CD1c-positive myeloid dendritic cell (primary cell): Measurements from ENCODE around the gene OR4F6.
"Not testable (repeated sequence)": the region's sequence is repeated elsewhere in the genome, so short reads cannot be mapped to it uniquely, and the experiment has no call there.

Experiments used
- DNase-seq: peaks from one replicate; pipeline ENCODE4 v3.0.0-alpha.2; 2016; ENCODE audit errors: extremely low spot score

Gene OR4F6, protein sequence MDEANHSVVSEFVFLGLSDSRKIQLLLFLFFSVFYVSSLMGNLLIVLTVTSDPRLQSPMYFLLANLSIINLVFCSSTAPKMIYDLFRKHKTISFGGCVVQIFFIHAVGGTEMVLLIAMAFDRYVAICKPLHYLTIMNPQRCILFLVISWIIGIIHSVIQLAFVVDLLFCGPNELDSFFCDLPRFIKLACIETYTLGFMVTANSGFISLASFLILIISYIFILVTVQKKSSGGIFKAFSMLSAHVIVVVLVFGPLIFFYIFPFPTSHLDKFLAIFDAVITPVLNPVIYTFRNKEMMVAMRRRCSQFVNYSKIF

GRCh38 chr15:101803209-101803608, at the start of gene OR4F6:
Gene OR4F6, plus strand, starts transcription at chr15:101803509. Its CDS starts 2,211 bp downstream, at chr15:101805720.
- no peak for DNase-seq

DNA sequence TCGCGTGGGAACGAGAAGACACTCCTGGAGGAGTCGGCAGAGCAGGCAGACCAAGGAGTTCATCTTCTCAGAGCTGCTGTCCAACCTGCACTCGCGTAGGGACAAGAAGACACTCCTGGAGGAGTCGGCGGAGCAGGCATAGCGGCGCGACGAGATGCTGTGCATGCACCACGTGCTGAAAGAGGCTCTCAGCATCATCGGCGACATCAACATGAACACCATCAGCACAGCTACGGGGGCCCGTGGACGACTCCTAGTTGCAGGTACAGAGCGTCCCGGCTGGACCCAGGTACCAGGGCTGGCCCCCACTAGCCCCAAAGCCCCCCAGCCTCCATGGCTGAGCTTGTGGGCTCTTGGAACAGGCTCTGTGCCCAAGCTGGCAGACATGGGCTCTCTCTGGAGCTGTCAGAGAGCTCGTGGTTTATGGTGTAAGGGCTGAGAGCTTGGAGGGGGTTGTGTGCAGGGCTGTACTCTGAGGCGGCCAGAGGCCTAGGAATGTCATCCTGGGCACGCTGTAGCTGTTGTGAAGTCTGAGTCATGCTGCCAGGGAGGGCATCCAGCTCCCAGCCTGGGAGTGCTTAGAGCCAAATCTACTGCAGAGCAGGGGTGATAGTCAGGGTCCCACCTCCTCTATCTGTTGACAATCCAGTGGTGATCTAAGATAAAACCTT, 38.5 kb upstream of the OR4F6 start:
- DNase-seq = not testable (repeated sequence)

GRCh38 chr15:101765340-101765671, 38.0 kb upstream of the OR4F6 start:
- DNase-seq = not testable (repeated sequence)

GRCh38 chr15:101765772-101766456, 37.4 kb upstream of the OR4F6 start:
- DNase-seq = no peak

- DNase-seq = not testable (repeated sequence)
Measured at GRCh38 chr15:101767083-101767640, 36.1 kb upstream of the OR4F6 start.

- no peak for DNase-seq
Measured at GRCh38 chr15:101772921-101773320, 30.4 kb upstream of the OR4F6 start.

- DNase-seq = no peak
Measured at GRCh38 chr15:101773496-101774100, 29.7 kb upstream of the OR4F6 start.

DNA sequence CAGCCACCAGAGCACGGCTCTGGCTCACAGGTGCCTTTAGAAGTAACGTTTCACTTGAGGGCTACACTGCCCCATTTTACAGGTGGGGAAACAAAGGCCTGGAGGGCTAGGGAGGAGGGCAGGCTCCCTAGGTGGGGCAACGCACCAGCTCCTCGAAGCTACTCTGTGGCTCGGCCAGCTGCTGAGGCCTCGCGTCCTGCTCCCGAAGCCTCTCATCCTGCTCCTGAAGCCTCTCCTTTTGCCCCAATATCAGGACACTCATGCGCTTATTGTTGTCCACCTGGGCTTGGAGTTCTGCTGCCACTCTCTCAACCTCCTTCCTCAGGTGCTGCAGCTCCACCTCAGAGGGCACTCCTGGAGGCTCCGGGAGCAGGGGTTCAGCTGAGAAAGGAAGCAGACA, 28.2 kb upstream of the OR4F6 start:
- no peak for DNase-seq

- DNase-seq = not testable (repeated sequence)
Measured at GRCh38 chr15:101778576-101778975, 24.7 kb upstream of the OR4F6 start.

GRCh38 chr15:101780225-101780624, 23.1 kb upstream of the OR4F6 start:
- DNase-seq = not testable (repeated sequence)

DNA sequence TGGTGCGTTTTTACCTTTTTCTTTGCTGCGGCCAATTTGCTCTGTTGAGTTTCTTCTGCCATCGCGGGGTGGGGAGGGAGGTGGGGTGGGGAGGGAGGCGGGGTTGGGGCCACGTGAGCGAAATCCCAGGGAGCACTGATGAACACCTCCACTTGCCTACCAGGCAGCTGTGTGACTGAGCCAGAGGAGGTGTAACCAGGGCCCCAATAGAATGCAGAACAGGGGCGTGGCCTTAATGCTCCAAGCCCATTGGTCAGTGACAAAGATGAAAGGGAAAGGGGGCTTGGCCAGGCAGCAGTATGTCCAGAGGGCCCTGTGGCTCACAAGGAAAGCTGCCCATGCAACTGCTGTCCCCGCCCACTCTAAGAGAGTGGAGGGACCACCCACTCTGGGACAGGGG, 21.4 kb upstream of the OR4F6 start:
- DNase-seq = no peak

DNA sequence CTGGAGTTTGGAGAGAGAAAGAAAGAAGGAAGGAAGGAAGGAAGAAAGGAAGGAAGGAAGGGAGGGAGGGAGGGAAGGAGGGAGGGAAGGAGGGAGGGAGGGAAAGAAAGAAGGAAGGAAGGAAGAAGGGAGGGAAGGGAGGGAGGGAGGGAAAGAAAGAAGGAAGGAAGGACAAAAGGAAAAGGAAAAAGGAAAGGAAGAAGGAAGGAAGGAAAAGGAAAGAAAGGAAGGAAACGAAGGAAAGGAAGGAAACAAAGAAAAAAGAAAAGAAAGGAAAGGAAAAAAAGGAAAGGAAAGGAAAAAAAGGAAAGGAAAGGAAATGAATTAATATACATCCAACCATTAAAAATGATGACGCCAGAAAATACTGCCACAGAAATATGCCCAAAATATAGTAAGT, 18.7 kb upstream of the OR4F6 start:
- DNase-seq = no peak

- not testable (repeated sequence) for DNase-seq
Measured at GRCh38 chr15:101786422-101786821, 16.9 kb upstream of the OR4F6 start.

DNA sequence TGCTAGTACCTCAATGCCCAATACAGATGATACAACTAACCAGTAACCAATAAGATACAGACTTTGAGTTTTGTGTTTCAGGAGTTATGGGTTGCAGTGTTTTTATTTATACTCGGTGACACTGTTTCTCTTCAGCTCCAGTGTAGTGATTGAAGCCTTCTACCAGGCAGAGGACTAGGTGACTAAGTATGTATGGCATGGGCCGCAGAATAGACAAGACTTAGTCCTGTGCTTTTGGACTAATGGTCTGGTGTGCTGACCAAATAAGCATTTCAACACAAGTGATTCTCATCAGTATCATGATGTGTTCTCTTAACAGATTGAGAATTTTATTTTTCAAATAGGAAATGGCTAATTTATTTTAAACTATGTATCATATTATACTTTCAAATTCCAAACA, 15.3 kb upstream of the OR4F6 start:
- DNase-seq = not testable (repeated sequence)

- DNase-seq = not testable (repeated sequence)
Measured at GRCh38 chr15:101788503-101789269, 14.6 kb upstream of the OR4F6 start.

DNA sequence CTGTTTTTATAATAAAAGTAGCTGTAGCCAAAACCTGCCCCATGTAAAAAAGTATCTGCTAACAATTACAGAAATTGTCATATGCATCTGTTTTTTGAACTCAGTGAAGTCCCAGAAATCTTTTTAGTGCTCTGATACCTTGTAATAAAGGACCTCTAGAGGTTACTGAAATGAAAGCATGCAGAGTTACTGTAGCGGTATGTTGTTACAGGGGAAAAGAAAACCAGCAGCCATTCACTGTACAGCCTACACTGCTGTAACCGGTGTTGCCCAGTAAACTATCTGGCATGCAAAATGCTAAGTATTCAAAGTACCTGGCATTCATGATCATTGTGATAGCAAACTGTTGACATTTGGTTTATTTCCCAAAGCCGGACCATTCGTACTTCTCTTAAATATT, 12.6 kb upstream of the OR4F6 start:
- not testable (repeated sequence) for DNase-seq

- DNase-seq = not testable (repeated sequence)
Measured at GRCh38 chr15:101793981-101794380, 9.3 kb upstream of the OR4F6 start.

GRCh38 chr15:101795455-101795854, 7.9 kb upstream of the OR4F6 start:
- no peak for DNase-seq

- no peak for DNase-seq
Measured at GRCh38 chr15:101799665-101800064, 3.6 kb upstream of the OR4F6 start.

DNA sequence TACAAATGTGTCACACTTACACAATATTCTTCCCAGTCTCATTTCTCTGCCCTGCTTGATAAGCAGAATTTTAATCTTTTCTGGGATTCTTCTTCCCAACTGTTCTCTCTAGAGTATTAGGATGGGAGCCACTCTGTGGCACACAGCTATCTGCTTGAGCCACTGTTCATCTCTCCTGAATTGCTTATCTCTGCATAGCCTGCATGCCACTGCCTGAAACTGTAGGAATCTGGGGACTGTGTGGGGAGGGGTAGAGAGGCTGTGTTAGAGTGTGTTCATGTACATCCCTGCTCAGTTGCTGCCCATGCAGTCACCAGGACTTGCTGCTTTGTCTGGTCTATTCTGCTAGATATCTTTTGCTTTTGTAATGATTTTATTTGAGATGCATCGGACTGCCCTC, 2.3 kb upstream of the OR4F6 start:
- DNase-seq = no peak

GRCh38 chr15:101803676-101804075, 367 bp downstream of the OR4F6 start:
- DNase-seq = no peak
